ENCODE data around the gene OBSCN. TPM values are rescaled to one million over a fixed set of nuclear protein-coding genes. Genes with fewer than 3 reads are reported as not detected.
A peak's percentile ranks its signal among the peaks of the same experiment; 100 is the strongest.

The OBSCN gene
- total and polyA plus RNA-seq, 10 of the 15 experiments (the other 5 are each of a cell fraction or from before 2014, with no cell fraction given): 0.01 to 0.36 (median 0.08) TPM; not detected in 2

DNA sequence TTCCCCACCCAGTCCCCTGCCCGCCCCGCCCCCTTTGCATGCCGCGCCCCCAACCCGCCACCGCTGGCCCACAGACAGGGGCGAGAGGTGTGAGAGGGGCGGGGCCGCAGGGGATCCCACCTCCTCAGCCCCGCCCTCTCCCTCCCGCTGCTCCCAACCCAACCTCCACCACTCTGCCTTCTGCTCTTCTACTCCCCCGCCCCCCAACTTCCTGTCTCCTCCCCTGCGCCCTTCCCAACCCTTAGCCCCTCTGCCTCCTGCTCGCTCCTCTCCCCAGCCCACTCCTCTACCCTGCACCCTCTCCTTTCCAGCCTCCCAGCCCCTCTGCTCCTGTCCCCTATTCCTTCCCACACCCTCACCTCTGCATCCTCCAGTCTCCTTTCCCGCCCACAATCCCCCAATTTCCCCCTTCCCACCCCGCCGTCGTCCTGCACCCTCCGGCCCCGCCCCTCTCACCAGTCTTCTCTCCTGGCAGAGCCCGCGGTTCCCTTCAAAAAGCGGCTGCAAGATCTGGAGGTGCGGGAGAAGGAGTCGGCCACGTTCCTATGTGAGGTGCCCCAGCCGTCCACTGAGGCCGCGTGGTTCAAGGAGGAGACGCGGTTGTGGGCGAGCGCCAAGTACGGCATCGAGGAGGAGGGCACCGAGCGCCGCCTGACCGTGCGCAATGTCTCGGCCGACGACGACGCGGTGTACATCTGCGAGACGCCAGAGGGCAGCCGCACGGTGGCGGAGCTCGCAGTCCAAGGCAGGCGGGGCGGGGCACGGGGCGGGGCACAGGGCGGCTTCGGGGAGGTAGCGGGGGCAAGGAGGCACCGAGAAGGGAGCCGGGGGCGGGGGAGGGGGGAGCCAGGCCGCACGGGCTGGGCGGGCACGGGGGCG lies 5.4 kb downstream of the OBSCN start:
- no peaks in the 10 kb centered on the region for H4K20me1 ChIP-seq (ENCODE audit: control insufficient read depth, insufficient read depth)
- intact Hi-C loops (cut with micrococcal nuclease; ENCODE audit: unreplicated experiment) (loop anchor here (5.0 to 10.0 kb wide), 2 partner anchors 72 to 304 kb away; no protein-coding TSS in a partner anchor), in situ Hi-C loops (cut with MboI) (no loop called here)
- H3K4me3 ChIP-seq: peak overlapping the region; percentile 47; the same call in 1 of the 2 replicates
- H3K27me3 ChIP-seq (replicated peaks in 1 of 2; ENCODE audit: control insufficient read depth in 2 of 2, insufficient read depth in 2 of 2, low read length in 1 of 2): no peaks in the 10 kb centered on the region
- POLR2A ChIA-PET: no interaction called here
- peak overlapping the region; percentile 77; the same call in 1 of the 2 replicates for H3K4me2 ChIP-seq (ENCODE audit: control insufficient read depth, insufficient read depth)
- H3K9ac ChIP-seq (ENCODE audit: control insufficient read depth, insufficient read depth, low read length): no peak overlapping the region
- no peaks in the 10 kb centered on the region for H3K36me3 ChIP-seq (ENCODE audit: control insufficient read depth in 2 of 2, insufficient read depth in 2 of 2, low read length in 1 of 2)
- no peaks in the 10 kb centered on the region for H3K79me2 ChIP-seq (ENCODE audit: control insufficient read depth, insufficient read depth, low read length)
- H3K9me3 ChIP-seq (replicated peaks; ENCODE audit: control insufficient read depth, insufficient read depth, low read length): no peaks in the 10 kb centered on the region; the same call in 2 of the 3 replicates
- CTCF ChIA-PET: interaction anchor here (0.8 to 1.5 kb wide), 2 partner anchors 10 to 41 kb away, joined by 3 to 5 read pairs; no protein-coding TSS in a partner anchor
- peak overlapping the region; percentile 80 for H2AFZ ChIP-seq (ENCODE audit: control insufficient read depth, low read depth, low read length)
- no peaks in the 10 kb centered on the region for H3K4me1 ChIP-seq (ENCODE audit: control insufficient read depth, insufficient read depth, low read length)
- WGBS (ENCODE audit: insufficient coverage, insufficient replicate concordance, low lambda C conversion rate, missing lambda C conversion rate): 6% methylated on average over 22 of the region's 67 CpGs
- H3K27ac ChIP-seq (ENCODE audit: control insufficient read depth, insufficient read depth): no peak overlapping the region
- RAD21 ChIA-PET (ENCODE audit: unreplicated experiment): interaction anchor here (0.6 to 1.5 kb wide), 2 partner anchors 82 to 359 kb away, joined by 3 to 4 read pairs; no protein-coding TSS in a partner anchor
- DNase-seq (ENCODE audit: low read depth, low spot score) (peak; percentile 9), FAIRE-seq (no peak), ATAC-seq (peak; percentile 99)
- SMC1A ChIA-PET (ENCODE audit: uncharacterized antibody, unreplicated experiment): no interaction called here
- no TSS peak for BruUV-seq (replicated peaks)
- TF ChIP-seq BCL3 (IDR thresholded peaks at IDR 0.05; ENCODE audit: borderline replicate concordance, insufficient read depth, low read depth, low read length, poor library complexity, severe bottlenecking): no peak
- TF ChIP-seq NBN (IDR thresholded peaks at IDR 0.05): no peak
- TF ChIP-seq POLR2AphosphoS2 (IDR thresholded peaks at IDR 0.05; ENCODE audit: low read depth, low read length): no peak
- TF ChIP-seq SMC3 (IDR thresholded peaks at IDR 0.05; ENCODE audit: borderline replicate concordance, low read length): peak; percentile 39; the same call in 1 of the 2 replicates
- TF ChIP-seq ZZZ3 (IDR thresholded peaks at IDR 0.05; ENCODE audit: control insufficient read depth, insufficient read length, low read depth): no peak
- TF ChIP-seq POU2F2 (IDR thresholded peaks at IDR 0.05; ENCODE audit: borderline replicate concordance, low read depth, low read length): no peak
- TF ChIP-seq MTA2 (IDR thresholded peaks at IDR 0.05; ENCODE audit: low read depth): no peak
- TF ChIP-seq CREM (IDR thresholded peaks at IDR 0.05; ENCODE audit: low read depth): peak; percentile 62
- TF ChIP-seq ZNF622 (IDR thresholded peaks at IDR 0.05): no peak
- TF ChIP-seq, protein P1, sequence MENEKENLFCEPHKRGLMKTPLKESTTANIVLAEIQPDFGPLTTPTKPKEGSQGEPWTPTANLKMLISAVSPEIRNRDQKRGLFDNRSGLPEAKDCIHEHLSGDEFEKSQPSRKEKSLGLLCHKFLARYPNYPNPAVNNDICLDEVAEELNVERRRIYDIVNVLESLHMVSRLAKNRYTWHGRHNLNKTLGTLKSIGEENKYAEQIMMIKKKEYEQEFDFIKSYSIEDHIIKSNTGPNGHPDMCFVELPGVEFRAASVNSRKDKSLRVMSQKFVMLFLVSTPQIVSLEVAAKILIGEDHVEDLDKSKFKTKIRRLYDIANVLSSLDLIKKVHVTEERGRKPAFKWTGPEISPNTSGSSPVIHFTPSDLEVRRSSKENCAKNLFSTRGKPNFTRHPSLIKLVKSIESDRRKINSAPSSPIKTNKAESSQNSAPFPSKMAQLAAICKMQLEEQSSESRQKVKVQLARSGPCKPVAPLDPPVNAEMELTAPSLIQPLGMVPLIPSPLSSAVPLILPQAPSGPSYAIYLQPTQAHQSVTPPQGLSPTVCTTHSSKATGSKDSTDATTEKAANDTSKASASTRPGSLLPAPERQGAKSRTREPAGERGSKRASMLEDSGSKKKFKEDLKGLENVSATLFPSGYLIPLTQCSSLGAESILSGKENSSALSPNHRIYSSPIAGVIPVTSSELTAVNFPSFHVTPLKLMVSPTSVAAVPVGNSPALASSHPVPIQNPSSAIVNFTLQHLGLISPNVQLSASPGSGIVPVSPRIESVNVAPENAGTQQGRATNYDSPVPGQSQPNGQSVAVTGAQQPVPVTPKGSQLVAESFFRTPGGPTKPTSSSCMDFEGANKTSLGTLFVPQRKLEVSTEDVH (IDR thresholded peaks at IDR 0.05; ENCODE audit: low read depth, partially characterized antibody): no peak
- TF ChIP-seq MEF2A (IDR thresholded peaks at IDR 0.05; ENCODE audit: insufficient read depth, low read depth, low read length): no peak
- TF ChIP-seq PAX8 (IDR thresholded peaks at IDR 0.05): no peak
- peak; percentile 50 for TF ChIP-seq RAD21 (IDR thresholded peaks at IDR 0.05; ENCODE audit: insufficient read depth, low read depth, low read length)
- TF ChIP-seq PAX5 (IDR thresholded peaks at IDR 0.05; ENCODE audit: borderline replicate concordance, low read depth, low read length): no peak
- TF ChIP-seq, protein P2, sequence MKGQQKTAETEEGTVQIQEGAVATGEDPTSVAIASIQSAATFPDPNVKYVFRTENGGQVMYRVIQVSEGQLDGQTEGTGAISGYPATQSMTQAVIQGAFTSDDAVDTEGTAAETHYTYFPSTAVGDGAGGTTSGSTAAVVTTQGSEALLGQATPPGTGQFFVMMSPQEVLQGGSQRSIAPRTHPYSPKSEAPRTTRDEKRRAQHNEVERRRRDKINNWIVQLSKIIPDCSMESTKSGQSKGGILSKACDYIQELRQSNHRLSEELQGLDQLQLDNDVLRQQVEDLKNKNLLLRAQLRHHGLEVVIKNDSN (IDR thresholded peaks at IDR 0.05; ENCODE audit: borderline replicate concordance, extremely low read length, insufficient read depth, low read depth, low read length): no peak
- peak; percentile 68; the same call in 1 of the 2 replicates for TF ChIP-seq CREB1 (IDR thresholded peaks at IDR 0.05; ENCODE audit: low read depth)
- no peak for TF ChIP-seq RB1 (IDR thresholded peaks at IDR 0.05; ENCODE audit: borderline replicate concordance)
